GOT3 (cell line): ENCODE data around the gene TNIP1.

ENCODE experiments used
- DNase-seq: peaks from one replicate; lab custom pipeline; 2025; ENCODE audit warnings: mixed read lengths; lab: John Stamatoyannopoulos, UW

The TNIP1 gene

DNA sequence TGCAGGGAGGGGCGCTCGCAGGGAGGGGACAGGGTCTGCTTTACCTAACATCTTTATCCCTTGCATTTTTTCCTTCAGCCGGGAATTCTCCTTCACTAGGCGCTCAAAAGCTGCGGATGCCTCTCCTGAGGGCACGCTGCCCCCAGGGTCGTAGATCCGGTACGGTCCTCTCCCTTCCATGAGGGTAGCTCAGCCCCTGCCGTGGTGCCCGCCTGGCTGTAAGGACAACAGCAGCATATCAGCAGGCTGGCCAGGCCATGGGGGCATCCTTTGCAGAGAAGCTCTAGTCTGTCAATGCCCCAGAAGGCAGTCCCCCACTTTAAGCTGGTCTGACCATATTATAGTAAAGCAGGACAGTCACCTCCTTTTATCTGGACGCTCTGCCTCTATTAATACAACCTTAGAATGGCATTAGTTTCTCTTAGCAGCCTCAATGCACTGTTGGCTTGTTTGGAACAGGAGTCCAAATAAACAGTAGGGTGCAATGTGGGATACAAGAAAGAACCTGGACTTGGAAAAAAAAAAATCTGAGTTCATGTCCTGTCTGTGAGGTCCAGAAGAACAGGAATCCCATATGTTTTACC is 15.8 kb downstream of the TNIP1 start:
- DNase-seq, result no peak

DNA sequence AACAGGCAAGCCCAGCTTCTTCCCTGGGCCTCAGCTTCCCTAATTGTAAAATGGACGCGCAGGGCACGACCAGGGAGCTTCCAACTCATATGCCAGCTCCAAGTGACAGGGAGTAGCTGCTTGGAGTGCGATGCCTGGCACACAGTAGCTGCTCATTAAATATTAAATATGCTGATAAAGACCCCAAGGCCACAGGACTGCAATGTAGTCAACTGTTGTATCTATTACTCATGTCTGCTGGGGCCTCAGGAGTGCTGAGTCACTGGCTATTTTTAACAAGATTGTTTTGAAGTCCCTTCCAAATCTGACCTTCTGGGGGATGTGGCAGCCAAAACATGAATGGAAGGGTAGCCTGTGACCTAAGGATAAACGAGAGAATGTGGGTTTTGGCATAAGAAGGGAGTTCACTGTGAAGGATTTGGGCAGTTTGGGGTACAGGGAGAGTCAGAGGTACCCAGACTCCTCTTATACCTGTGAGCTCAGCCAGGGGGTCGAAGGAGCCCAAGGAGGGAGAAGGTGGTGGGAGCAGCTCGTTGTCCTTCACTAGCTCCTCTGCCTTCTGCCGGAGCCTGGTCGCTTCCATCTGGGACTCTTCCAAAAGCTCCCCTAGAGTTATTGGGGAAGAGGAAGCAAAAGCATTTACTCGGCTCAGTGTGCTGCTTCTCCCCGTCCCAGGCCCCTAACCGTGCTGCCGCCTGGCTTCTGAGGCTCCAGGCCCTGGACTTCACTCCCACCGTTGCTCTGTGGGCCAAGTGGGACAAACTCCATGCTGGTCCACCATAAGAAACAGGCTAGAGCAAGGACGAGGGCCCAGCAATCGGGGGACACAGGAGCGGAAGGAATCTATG is 17.5 kb downstream of the TNIP1 start:
- no peak for DNase-seq

DNA sequence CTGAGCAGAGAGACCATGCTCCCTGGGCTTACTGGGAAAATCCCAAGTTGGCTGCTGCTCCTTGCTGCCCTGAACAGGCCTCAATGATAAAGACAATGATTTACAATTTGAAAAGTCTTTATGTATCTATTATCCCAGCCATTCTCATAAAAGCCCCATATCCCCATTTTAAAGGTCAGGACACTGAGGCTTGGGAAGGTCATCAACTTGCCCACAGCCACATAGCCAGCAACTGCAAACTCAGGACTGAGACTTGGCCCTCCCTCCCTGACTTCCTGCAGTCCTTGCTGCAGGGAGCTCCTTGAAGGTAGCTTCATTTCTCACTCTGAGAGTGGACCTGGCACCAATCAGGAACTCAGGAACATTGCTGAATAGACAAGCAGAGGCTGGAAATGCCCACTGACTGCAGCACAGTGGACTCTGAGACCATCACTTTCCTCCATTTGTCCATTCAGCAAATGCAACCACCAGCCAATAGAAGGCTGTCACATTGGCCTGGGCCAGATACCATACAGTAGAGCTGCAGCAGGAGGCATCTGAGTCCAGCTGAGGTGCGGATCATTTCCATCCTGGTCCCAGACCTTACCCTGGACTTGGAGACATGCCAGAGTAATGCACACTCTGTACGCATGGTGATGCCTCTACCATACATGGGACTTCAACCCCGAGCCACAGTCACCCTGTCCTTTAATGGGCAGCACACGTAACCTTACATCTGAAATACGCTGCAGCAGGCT is 18.3 kb downstream of the TNIP1 start:
- DNase-seq, result no peak

DNA sequence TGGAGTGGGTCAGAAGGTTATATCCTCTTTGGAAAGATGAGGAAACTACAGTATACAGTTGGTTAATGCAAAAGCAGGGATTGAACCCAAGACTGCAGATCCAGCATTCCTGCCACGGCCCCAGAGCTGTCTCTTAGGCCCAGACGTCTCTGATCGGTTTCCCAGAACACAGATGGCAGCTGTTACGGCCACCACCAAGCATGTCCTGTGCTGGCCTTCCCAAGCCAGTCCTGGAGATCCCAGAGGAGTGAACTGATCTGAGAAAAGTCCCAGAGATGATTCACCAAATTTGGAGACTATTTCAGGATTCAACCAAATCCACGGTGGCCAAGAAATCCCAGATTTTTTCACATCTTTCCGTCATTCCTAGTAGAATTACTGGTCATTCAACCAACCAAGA is 20.1 kb downstream of the TNIP1 start:
- no peak for DNase-seq

DNA sequence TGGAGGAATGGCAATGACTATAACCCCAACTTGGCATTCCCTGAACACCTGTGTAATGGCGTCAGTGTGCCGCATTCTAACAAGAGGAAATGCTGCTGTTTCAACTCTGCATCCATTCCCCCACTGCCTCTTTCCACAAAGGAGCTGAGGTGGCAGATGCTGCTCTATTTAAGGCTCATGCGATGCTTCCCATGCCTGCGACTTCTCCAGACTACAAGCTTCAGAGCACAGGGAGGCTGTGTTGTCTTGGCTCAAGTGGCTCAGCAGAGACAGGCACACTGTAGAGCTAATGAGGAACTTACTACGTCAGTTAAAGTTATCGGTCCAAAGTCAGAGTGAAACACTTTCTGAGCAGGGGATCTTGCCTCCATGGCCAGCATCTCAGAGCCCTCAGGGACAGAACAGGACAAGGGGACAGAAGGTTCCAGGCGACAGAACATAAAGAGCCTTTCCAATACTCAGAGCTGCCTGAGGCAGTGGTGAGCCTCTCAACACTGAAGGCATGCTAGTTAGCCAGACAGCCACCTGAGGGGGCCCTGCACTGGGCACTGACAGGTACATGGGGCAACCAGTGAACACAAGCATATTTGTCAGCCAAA is 21.8 kb downstream of the TNIP1 start:
- no peak for DNase-seq

DNA sequence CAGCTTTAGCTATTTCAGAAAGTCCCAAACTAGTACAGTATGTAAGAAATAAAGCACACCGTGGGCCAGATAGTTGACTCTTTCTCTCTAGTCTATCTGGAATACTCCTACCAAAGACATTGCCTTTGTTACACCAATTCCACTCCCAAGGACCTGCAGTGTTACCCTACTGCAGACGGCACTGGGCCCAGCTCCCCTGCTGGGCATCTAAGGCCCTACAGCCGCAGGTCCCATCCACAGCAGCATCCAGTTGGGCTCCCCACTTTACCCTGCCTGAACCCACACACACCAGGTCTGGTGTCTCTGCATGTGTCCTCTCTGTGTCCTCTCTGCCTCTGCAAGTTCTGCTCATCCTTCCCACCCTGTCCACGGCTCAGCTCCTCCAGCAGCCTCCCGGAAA is 22.5 kb downstream of the TNIP1 start:
- DNase-seq, result no peak

DNA sequence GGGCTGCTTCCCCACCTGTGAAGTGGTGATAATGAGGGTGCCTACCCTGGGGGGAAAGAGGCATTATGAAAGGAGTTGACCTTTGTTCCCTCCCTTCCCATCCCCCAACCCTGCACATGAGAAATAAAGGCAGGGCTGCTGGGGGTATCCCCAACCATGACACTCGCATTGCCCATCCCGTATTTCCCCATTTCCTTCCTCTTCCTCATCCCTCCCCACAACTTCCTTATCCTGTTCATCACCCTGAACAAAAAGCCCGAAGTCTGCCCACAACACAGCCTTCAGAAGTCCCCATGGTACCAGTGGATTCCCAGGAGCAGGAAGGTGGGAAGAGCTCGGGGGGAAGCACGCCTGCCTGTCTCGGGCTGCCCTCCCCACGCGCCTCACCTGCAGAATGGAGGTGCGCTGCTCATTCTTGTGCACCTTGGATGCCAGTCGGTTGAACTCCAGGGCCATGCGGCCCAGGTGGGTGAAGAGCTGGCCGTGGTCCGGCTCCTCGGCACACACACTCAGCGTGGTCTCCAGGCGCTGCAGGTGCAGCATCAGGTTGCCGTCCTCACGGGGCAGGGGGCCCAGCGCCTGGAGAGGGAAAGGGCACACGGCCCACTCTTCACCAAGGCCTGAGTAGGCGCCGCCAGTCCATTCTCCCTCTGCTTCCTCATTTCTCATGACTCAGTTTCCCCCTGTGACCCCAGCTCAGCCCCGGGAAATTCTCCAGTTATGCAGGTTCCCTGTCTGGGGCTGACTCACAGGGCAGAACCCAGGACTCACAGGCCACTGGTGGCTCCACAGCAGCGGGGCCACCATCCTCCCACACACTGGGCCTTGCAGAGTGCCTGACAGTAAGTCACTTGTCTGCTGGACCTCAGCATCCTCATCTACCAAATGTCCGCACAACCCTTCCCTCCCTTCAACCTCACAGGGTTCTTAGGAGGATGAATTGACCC is 24.2 kb downstream of the TNIP1 start:
- DNase-seq, result no peak

DNA sequence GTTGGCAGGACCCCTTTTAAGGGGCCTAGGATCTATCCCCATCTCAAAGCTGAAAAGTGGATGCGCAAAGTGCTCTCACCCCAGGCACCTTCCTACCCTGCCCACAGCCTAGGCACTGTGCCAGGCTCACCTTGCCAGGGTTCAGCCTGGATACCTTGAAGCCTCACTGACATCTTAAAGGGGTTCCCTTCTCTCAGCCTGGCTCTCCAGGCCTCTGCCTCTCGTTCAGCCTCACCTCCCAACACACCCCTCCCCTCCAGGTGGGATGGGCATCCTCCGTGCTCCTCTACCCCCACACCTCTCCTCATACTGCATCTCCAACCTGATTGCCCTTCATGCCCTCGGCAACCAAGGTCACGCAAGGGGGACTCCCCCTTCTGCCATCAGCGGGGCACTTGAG is 25.5 kb downstream of the TNIP1 start:
- no peak for DNase-seq

DNA sequence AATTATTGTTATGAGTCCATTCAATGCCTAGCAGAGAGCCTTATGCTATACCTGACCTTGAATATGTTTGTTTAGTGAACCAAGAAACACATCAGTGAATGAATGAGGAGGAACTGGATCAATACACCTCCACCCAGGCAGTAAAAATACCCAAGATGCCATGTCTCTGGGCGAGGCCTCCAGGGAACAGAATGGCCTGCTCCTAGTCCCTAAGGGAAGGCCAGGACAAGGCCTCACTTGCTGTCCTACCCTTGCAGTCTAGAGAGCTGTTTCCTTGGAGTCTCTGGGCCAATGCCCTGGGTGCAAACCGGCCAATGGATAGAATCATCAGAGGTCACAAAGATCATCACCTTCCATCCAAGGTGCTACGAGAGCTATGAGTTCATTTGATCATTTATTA is 26.1 kb downstream of the TNIP1 start:
- no peak for DNase-seq

DNA sequence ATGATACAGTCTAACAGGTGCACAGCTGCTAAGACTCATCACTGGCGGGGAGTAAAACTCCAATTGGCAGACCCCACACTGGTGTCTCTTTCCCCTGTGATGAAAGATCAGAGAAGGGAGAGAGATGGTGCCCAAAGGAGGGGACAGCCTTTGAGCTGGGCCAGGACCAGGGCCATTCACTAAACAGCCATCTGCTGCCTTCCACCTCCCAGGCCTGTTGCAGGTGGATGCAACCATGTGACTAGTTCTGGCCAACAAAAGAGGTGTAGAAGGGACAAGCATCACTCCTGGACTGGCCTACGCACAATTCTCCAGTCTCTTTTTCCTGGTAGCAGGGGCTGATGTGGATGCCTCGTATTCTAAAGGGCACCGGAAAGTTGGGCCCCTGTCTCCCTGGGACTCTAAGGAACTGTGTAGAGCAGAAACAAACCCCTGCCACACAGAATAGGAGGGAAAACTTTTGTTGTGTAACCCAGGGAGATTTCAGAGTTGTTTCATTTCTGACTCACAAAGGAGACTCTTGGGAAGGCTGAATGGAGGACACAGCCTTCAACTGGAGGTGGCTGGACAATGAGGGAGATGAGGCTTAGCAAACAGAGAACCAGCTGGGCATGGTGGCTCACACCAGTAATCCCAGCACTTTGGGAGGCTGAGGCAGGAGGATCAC is 26.9 kb downstream of the TNIP1 start:
- DNase-seq, result no peak

DNA sequence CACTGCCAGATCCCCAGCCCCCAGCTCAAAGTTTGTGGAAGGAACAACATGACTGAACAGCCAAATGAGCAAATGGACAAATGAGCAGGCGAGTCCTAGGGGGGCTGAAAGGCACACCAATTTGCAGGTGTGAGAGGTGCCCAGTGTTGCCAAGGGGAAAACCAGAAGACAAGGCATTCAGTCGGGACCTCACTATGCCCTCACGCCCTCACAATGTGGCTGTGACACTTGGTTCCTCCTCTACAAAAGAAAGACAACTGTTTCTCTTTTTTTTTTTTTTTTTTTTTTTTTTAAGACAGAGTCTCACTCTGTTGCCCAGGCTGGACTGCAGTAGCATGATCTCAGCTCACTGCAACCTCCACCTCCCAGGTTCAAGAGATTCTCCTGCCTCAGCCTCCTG is 28.0 kb downstream of the TNIP1 start:
- DNase-seq, result no peak

DNA sequence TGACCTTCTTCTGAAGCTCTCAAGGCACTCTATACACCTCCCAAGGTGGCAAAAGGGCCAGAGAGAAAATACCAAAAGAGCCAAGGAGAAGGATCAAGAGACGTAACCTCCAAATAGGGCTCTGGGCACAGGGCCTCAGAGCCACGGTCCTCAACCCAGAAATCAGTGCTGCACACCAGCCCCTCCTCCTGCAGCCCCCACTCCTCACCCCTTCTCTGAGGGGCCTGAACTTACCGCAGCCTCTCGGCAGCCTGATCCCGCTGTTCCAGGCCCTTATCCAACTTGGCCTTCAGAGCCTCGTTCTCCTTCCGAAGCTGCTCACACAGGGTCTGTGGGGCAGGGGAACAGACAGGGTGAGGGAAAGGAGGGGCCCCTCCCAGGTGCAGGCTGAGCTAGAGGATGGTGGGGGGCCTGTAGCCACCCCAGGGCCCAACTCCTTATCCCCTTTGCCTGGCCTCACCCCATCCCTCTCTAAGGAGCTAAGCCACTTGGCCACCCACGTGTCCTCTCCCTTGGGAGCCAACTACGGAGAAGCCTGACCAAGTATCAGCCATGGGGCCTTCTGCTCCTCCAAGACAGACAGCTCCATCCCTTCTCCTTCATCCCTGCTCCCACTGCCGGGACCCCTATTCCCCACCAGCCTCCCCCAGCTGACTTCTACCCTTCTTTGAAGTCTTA is 28.8 kb downstream of the TNIP1 start:
- DNase-seq, result no peak

DNA sequence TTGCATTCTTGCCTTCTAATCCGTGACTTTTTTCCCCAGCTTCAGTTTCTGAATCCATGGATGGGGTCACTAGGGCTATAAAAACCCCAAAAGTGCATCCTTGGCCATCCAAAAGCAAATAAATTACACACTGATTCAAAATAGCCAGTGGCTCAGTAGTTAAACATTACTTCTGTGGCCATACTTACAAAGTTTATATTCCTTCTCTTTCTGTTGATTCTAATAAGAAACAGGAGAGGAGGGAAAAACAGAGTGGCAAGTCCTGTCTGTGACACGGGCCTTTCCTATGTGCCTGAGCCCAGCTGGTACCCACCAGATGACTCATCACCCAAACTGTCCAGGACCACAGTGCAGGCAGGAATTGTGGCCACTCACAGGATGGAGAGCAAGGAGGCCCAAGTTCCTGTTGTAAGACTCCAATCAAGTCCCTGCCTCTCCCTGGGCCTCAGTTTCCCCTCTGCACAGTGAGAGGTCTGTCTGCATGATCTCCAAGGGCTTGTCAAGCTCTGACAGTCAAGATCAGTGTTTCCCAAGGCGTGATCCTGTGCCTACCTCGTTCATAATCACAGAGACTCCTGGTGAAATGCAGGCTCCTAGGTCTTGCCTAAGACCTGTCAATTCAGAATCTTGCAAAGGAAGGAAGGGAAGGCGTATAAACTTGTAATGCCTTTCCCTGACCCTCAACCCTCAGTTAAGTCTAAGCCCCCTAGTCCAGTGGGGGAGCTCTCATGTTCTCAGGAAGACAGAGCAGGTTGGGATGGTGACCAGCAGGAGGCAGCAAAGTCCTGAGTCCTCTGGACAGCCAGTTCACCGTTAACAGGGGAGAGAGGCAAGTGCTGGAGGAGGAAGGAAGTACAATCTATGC is 29.5 kb downstream of the TNIP1 start:
- DNase-seq, result no peak

DNA sequence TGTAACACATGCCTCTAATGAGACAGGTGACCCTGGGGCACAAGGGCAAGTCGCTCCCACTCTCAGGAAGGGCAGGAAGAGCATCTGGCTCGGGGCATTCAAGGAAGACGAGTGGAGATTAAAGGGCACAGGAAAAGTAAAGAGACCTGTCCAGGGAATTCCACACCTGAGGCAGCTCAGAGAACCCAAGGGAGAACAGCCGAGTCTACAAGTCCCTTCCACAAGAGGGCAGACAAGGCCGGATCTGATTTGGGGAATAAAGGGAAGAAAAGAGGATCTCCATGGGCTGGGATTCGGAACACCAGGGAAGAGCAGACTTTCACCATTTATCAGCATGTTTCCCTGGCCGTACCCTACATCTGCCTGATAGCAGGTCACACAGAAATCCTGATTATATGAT is 32.3 kb downstream of the TNIP1 start:
- no peak for DNase-seq

DNA sequence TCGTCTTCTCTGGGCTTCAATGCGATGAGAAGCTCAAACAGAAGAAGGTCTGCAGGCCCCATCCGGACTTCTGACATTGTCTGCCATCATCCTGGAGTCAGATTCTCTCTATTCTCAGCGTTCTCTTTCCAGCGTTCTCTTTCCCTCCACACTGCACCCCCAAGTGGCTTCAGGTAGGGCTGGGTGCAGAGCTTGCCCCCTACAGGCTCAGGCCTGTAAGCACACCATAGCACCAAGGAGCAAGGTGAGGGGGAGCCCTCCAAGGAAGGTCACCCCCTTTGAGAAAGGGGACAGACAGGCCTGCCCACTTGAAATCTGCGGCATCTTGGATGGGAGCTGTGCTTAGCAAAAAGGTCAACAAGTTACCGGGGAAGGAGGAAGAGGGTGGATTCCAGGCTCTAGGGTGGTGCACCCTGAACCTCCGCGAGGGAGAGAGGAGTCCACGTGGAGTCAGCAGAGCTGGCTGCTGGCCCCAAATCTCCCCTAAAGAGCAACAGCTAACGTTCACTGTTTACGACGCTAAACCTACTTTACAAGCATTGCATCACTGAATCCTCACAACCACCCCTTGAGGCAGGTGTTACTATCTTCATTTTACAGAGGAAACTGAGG is 32.9 kb downstream of the TNIP1 start:
- DNase-seq, result no peak

DNA sequence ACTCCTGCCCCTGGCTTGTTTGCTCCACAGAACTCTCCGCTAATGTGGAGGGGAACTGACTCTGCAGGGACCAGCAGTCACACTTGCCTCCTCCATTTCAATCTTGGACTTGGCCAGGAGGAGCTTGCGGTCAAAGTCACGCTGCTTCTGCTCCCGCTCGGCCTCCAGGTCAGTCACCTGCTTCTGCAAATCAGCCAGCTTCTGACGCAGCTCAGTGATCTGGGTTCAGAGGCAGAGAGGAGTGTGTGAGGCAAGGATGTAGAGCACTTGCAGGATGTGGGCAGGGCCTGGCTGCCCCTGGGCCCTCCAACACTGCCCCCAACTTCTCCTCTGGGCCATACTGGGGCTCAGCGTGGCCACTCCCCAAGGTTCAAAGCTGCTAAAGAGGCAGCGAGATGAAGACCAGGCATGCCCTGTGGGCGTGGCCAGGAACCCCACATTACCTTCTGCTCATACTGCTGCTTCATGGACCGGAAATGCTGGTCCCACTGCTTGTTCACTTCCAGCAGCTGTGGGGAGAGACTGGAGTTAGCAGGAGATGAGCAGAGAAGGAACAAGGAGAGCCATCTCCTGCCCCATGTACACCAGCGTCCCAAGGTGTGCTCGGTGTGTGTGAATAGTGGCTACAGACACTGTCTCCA is 38.3 kb downstream of the TNIP1 start:
- DNase-seq, result no peak

DNA sequence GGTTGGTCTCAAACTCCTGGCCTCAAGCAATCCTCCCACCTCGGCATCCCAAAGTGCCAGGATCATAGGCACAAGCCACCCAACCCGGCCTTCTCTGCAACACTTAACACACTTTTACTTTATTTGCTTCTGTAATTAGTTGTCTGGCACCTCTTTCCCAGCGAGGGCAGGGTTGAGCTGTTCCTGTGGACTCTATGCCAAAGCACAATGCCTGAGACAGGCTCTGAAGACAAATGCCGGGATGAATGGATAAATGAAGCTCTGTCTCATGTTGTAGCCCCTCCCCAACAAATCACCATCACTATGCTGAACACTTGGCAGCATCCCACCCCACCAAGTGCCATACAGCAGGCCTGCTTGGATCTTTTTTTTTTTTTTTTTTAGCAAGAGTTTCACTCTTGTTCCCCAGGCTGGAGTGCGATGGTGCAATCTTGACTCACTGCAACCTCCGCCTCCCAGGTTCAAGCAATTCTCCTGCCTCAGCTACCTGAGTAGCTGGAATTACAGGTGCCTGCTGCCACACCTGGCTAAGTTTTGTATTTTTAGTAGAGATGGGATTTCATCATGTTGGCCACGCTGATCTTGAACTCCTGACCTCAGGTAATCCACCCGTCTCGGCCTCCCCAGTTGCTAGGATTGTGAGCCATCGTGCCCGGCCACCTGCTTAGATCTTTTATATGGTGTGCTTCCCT is 39.1 kb downstream of the TNIP1 start:
- no peak for DNase-seq

DNA sequence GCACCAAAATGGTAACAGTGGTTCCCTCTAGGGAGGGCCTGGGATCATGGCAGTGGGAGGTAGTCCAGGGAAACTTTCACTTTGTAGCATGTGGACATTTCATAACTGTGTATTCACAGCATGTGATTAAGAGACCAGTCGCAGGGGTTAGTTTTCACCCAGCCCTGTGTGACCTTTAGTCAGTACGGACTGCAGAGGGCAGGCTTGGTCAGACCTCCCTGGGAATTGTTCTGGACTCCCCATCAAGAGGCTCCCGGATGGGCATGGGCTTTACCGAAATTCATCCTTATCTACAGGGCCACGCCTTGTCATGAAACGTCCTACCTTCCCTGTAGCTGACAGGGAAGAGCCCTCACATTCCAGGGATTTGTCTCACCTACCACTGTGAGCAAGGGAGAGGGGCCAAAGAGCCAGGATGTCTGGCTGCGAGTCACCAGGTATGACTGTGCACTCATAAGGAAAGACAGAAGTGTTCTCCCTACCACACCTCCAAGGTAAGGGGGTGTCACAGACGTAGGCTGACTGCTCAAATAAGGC is 40.6 kb downstream of the TNIP1 start:
- no peak for DNase-seq
